Ascending aorta (tissue), 2 donors: Measurements from ENCODE around the gene SALL3. TPM values are rescaled to one million over a fixed set of nuclear protein-coding genes. Genes with fewer than 3 reads are reported as not detected.

Source experiments
- DNase-seq, 2 donors: peaks; one replicate each; pipeline ENCODE4 v3.0.0-alpha.2; 2019; ENCODE audit warnings: low spot score in 2 of 2
- H3K27ac ChIP-seq, 2 donors: fragments of 200-600 bp; sonication (generic); one replicate each; pipeline ENCODE4 v1.5.1; 2016 to 2017; ENCODE audit warnings: mild to moderate bottlenecking in 1 of 2
- H3K27me3 ChIP-seq: fragments of 200-600 bp; sonication (generic); one replicate; pipeline ENCODE4 v1.5.1; 2017
- H3K36me3 ChIP-seq, 2 donors: fragments of 200-600 bp; sonication (generic); one replicate each; pipeline ENCODE4 v1.5.1; 2016
- H3K4me1 ChIP-seq, 2 donors: fragments of 200-600 bp; sonication (generic); one replicate each; pipeline ENCODE4 v1.5.1; 2016 to 2017; ENCODE audit warnings: mild to moderate bottlenecking in 1 of 2
- H3K4me3 ChIP-seq, 2 donors: fragments of 200-600 bp; sonication (generic); one replicate each; pipeline ENCODE4 v1.5.1; 2016 to 2017; ENCODE audit warnings: mild to moderate bottlenecking in 1 of 2
- H3K9me3 ChIP-seq, 2 donors: fragments of 200-600 bp; sonication (generic); one replicate each; pipeline ENCODE4 v1.5.1; 2016
- CTCF ChIP-seq, 3 experiments: fragments of 200-600 bp in 2 of 3; fragments of 450-650 bp in 1 of 3; sonication (generic) in 2 of 3; IDR thresholded peaks; one replicate each; pipeline ENCODE4 v1.5.1; 2016 to 2019; ENCODE audit warnings: antibody characterized with exemption in 3 of 3, mild to moderate bottlenecking in 1 of 3, moderate library complexity in 1 of 3
- intact Hi-C: fragments of 100-400 bp; cut with DNase I; formaldehyde crosslinking; loops from one replicate; pipeline ENCODE4 v1.15.1; 2023
- total RNA-seq: library from RNA; depleted of rRNA; stranded (reverse); fragments of >200 nt; gene quantifications from one replicate; pipeline ENCODE4 v1.1.0, GENCODE V29; 2016

Gene SALL3
- total RNA-seq, 1 donor from 2014 or later: not detected

GRCh38 chr18:79006106-79006795 is 26.6 kb downstream of the SALL3 start:
- no peaks in the 10 kb centered on the region for H3K36me3 ChIP-seq
- H3K27ac ChIP-seq: no peak overlapping the region
- no peak overlapping the region for H3K4me3 ChIP-seq
- H3K27me3 ChIP-seq: no peaks in the 10 kb centered on the region
- intact Hi-C loops: no loop called here
- H3K9me3 ChIP-seq: no peaks in the 10 kb centered on the region
- no peak for TF ChIP-seq CTCF (IDR thresholded peaks at IDR 0.05)
- H3K4me1 ChIP-seq: no peaks in the 10 kb centered on the region
- no peak for DNase-seq

DNA sequence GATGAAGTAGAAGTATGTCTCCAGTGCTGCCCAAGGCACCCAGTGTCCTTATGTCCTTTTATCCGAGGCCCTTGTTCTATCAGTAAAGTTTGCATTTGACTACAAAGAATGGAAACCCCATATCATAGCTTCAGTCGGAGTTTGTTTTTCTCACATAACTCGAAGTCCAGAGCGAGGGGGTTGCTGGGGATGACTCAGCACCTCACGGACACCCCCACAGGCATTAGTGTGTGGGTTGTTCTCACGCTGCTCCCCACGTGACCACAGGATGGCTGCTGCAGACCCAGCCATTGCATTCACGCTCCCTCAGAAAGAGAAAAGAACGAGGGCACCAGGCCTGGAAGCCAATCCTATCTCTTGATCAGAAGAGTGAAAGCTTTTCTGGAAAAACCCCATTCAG is 27.8 kb downstream of the SALL3 start:
- intact Hi-C loops: no loop called here
- Histone ChIP-seq H3K27ac (no peak overlapping the region), H3K4me3 (no peak overlapping the region), H3K9me3 (no peaks in the 10 kb centered on the region), H3K36me3 (no peaks in the 10 kb centered on the region), H3K27me3 (no peaks in the 10 kb centered on the region), H3K4me1 (no peaks in the 10 kb centered on the region)
- DNase-seq: no peak
- no peak for TF ChIP-seq CTCF (IDR thresholded peaks at IDR 0.05)

DNA sequence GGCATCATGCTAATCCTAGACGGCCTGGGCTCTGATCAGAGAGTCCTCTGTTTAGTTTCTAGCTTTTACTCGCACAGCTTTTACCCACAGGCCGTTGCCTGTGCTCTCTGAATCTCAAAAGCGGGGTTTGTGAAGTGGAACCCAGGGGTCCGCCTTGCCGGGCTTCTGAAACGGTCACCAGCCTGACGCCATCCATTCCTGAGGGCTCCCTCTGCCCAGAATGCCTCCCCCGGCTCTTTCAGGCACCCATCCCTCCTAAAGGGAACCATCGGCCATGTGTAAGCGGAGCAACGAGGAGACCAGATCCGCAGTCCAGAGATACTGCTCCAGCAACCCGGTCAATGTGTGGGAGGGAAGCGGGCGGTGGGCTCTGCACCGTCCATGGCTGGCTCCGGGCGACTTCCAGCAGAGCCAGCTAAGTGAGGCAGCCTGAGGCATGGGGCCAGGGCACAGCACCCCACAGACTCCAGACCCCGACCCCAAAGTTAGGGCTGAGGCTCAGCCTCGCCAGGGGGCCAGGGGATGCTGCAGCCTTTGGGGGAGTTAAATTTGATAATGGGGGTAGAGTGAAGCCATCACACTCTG is 28.8 kb downstream of the SALL3 start:
- Histone ChIP-seq H3K36me3 (no peaks in the 10 kb centered on the region), H3K4me3 (no peak overlapping the region), H3K27ac (no peak overlapping the region), H3K9me3 (no peaks in the 10 kb centered on the region), H3K4me1 (no peaks in the 10 kb centered on the region), H3K27me3 (no peaks in the 10 kb centered on the region)
- DNase-seq: no peak
- intact Hi-C loops: no loop called here
- TF ChIP-seq CTCF (IDR thresholded peaks at IDR 0.05): no peak

- Histone ChIP-seq H3K9me3 (no peaks in the 10 kb centered on the region), H3K4me1 (no peaks in the 10 kb centered on the region)
- intact Hi-C loops: no loop called here
Observed at GRCh38 chr18:79010802-79011201, 31.2 kb downstream of the SALL3 start.

DNA sequence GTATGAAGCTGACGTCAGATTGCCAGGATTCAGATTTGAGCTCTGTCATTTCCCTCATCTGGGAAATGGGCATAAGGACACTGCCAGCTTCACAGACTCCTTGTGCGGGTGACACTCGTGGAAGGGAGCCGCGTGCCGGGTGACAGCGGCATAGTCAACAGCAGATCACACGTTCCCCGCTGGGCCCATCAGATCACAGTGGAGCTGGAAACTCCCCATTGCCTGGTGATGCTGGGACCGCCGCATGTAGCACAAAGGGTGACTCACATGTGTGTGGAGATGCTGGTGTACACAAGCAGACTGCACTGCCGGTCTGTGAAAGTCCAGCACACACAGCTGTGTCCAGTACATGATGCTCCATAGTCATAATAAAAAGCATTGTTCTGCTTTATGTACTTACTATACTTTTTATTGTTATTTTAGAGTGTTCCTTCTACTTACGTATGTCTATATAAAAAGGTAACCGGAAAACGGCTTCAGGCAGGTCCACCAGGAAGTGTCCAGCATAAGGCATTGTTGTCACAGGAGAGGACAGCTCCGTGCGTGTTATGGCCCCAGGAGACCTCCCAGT is 31.8 kb downstream of the SALL3 start:
- no peak for TF ChIP-seq CTCF (IDR thresholded peaks at IDR 0.05)
- Histone ChIP-seq H3K9me3 (no peaks in the 10 kb centered on the region), H3K4me1 (no peaks in the 10 kb centered on the region), H3K4me3 (no peak overlapping the region), H3K27ac (no peak overlapping the region), H3K27me3 (no peaks in the 10 kb centered on the region), H3K36me3 (no peaks in the 10 kb centered on the region)
- no peak for DNase-seq
- intact Hi-C loops: no loop called here

More at GRCh38 chr18:79010802-79011201, 31.2 kb downstream of the SALL3 start:
- no peak for DNase-seq
- Histone ChIP-seq H3K27ac (no peak overlapping the region), H3K4me3 (no peak overlapping the region), H3K36me3 (no peaks in the 10 kb centered on the region), H3K27me3 (no peaks in the 10 kb centered on the region)
- no peak for TF ChIP-seq CTCF (IDR thresholded peaks at IDR 0.05)
